HEK293 (cell line): ENCODE results near the gene MRPL36.
A peak's percentile ranks its signal among the peaks of the same experiment; 100 is the strongest.

Experiments
- CTCF ChIA-PET: fragments of 350-600 bp; formaldehyde crosslinking; extraction: SDS; loops from one replicate; lab custom pipeline; 2021; ENCODE audit warnings: antibody characterized with exemption; lab: Yijun Ruan, JAX
- POLR2A ChIA-PET: fragments of 300-600 bp; formaldehyde crosslinking; extraction: SDS; loops from one replicate; lab custom pipeline; 2020; ENCODE audit warnings: antibody characterized with exemption, inconsistent platforms; lab: Yijun Ruan, JAX
- H3K27ac ChIP-seq: fragments of 200-500 bp; sonication (Bioruptor generic); 2 replicates; pipeline ENCODE4 v1.5.1; 2014; ENCODE audit warnings: low read depth, low read length, control low read depth, inconsistent platforms; ENCODE audit errors: extremely low read depth
- H3K36me3 ChIP-seq, 2 experiments: fragments of 200-500 bp in 1 of 2; sonication (Bioruptor generic) in 1 of 2; 1 replicate in 1 of 2; 2 replicates in 1 of 2; pipeline ENCODE4 v1.5.1; 2014 to 2017; ENCODE audit warnings: inconsistent platforms in 2 of 2, low read length in 2 of 2; ENCODE audit not compliant: control insufficient read depth in 2 of 2, insufficient read depth in 1 of 2
- H3K4me1 ChIP-seq: fragments of 200-500 bp; sonication (Bioruptor generic); 2 replicates; pipeline ENCODE4 v1.5.1; 2014; ENCODE audit warnings: mild to moderate bottlenecking, low read length, inconsistent platforms; ENCODE audit not compliant: control insufficient read depth, insufficient read depth
- H3K4me3 ChIP-seq: 2 replicates; pipeline ENCODE4 v1.5.1; 2011; ENCODE audit warnings: low read depth, mild to moderate bottlenecking, control low read depth, low read length, moderate library complexity
- H3K9me3 ChIP-seq: fragments of 200-500 bp; sonication (Bioruptor generic); 2 replicates; pipeline ENCODE4 v1.5.1; 2014; ENCODE audit warnings: low read depth, low read length, inconsistent platforms; ENCODE audit not compliant: control insufficient read depth, insufficient read depth
- KLF7 ChIP-seq: fragments of 450-650 bp; formaldehyde crosslinking; IDR thresholded peaks from 2 replicates; pipeline ENCODE4 v1.5.1; 2016; ENCODE audit warnings: missing biosample characterization, missing genetic modification characterization, borderline replicate concordance
- SP3 ChIP-seq: fragments of 450-650 bp; formaldehyde crosslinking; IDR thresholded peaks from 2 replicates; pipeline ENCODE4 v1.5.1; 2016; ENCODE audit warnings: missing biosample characterization, missing genetic modification characterization
- ZBTB11 ChIP-seq: fragments of 450-650 bp; formaldehyde crosslinking; conservative IDR thresholded peaks from 2 replicates; pipeline ENCODE4 v1.5.1; 2016; ENCODE audit warnings: low read depth, missing biosample characterization, missing genetic modification characterization
- ZBTB26 ChIP-seq: fragments of 450-650 bp; formaldehyde crosslinking; optimal IDR thresholded peaks from 2 replicates; pipeline ENCODE3; 2016; ENCODE audit warnings: missing biosample characterization, mild to moderate bottlenecking, missing genetic modification characterization
- ZBTB7A ChIP-seq: fragments of 450-650 bp; formaldehyde crosslinking; IDR thresholded peaks from 2 replicates; pipeline ENCODE4 v1.5.1; 2016; ENCODE audit warnings: low read depth, missing biosample characterization, missing genetic modification characterization
- ZFHX2 ChIP-seq: fragments of 450-650 bp; formaldehyde crosslinking; conservative IDR thresholded peaks from 2 replicates; pipeline ENCODE4 v1.5.1; 2016; ENCODE audit warnings: missing biosample characterization, missing genetic modification characterization
- ZNF138 ChIP-seq: fragments of 450-650 bp; formaldehyde crosslinking; IDR thresholded peaks from 2 replicates; pipeline ENCODE4 v1.5.1; 2016; ENCODE audit warnings: missing biosample characterization, missing genetic modification characterization, borderline replicate concordance
- ZNF239 ChIP-seq: fragments of 450-650 bp; formaldehyde crosslinking; IDR thresholded peaks from 2 replicates; pipeline ENCODE4 v1.5.1; 2016; ENCODE audit warnings: missing biosample characterization, missing genetic modification characterization
- ZNF335 ChIP-seq: fragments of 450-650 bp; formaldehyde crosslinking; conservative IDR thresholded peaks from 2 replicates; pipeline ENCODE4 v1.5.1; 2016; ENCODE audit warnings: missing biosample characterization, missing genetic modification characterization
- ZNF341 ChIP-seq: fragments of 450-650 bp; formaldehyde crosslinking; IDR thresholded peaks from 2 replicates; pipeline ENCODE4; 2016; ENCODE audit warnings: low read depth, missing biosample characterization, missing genetic modification characterization
- ZNF416 ChIP-seq: fragments of 450-650 bp; formaldehyde crosslinking; IDR thresholded peaks from 2 replicates; pipeline ENCODE4 v1.5.1; 2016; ENCODE audit warnings: missing biosample characterization, missing genetic modification characterization
- ZNF510 ChIP-seq: fragments of 450-650 bp; formaldehyde crosslinking; IDR thresholded peaks from 2 replicates; pipeline ENCODE4 v1.5.1; 2018; ENCODE audit warnings: mild to moderate bottlenecking, missing genetic modification characterization, missing biosample characterization; ENCODE audit not compliant: insufficient replicate concordance
- ZNF521 ChIP-seq: fragments of 450-650 bp; formaldehyde crosslinking; IDR thresholded peaks from 2 replicates; pipeline ENCODE4 v1.5.1; 2017; ENCODE audit warnings: missing biosample characterization, mild to moderate bottlenecking, missing genetic modification characterization
- ZNF544 ChIP-seq: fragments of 450-650 bp; formaldehyde crosslinking; IDR thresholded peaks from 2 replicates; pipeline ENCODE4 v1.5.0; 2017; ENCODE audit warnings: missing biosample characterization, missing genetic modification characterization
- ZNF548 ChIP-seq: fragments of 450-650 bp; formaldehyde crosslinking; IDR thresholded peaks from 2 replicates; pipeline ENCODE4 v1.5.1; 2016; ENCODE audit warnings: missing biosample characterization, missing genetic modification characterization
- ZNF571 ChIP-seq: fragments of 450-650 bp; formaldehyde crosslinking; IDR thresholded peaks from 2 replicates; pipeline ENCODE4 v1.5.0; 2017; ENCODE audit warnings: missing biosample characterization, missing genetic modification characterization
- ZNF629 ChIP-seq: fragments of 450-650 bp; formaldehyde crosslinking; IDR thresholded peaks from 2 replicates; pipeline ENCODE4 v1.5.1; 2017; ENCODE audit warnings: missing biosample characterization, missing genetic modification characterization
- ZSCAN5A ChIP-seq: fragments of 450-650 bp; formaldehyde crosslinking; IDR thresholded peaks from 2 replicates; pipeline ENCODE4 v1.5.1; 2016; ENCODE audit warnings: missing biosample characterization, missing genetic modification characterization
- TF ChIP-seq, protein P1 (sequence below): fragments of 450-650 bp; formaldehyde crosslinking; IDR thresholded peaks from 2 replicates; pipeline ENCODE4 v1.5.1; 2016; ENCODE audit warnings: missing biosample characterization, missing genetic modification characterization
- TF ChIP-seq, protein P2 (sequence below): fragments of 450-650 bp; formaldehyde crosslinking; IDR thresholded peaks from 2 replicates; pipeline ENCODE4 v1.5.1; 2016; ENCODE audit warnings: missing biosample characterization, missing genetic modification characterization
- TF ChIP-seq, protein P3 (sequence below): fragments of 450-650 bp; formaldehyde crosslinking; IDR thresholded peaks from 2 replicates; pipeline ENCODE4 v1.5.1; 2017; ENCODE audit warnings: missing biosample characterization, mild to moderate bottlenecking, missing genetic modification characterization, moderate library complexity
- TF ChIP-seq, protein P4 (sequence below): fragments of 450-650 bp; formaldehyde crosslinking; IDR thresholded peaks from 2 replicates; pipeline ENCODE4 v1.5.1; 2016; ENCODE audit warnings: missing biosample characterization, missing genetic modification characterization

The MRPL36 gene

DNA sequence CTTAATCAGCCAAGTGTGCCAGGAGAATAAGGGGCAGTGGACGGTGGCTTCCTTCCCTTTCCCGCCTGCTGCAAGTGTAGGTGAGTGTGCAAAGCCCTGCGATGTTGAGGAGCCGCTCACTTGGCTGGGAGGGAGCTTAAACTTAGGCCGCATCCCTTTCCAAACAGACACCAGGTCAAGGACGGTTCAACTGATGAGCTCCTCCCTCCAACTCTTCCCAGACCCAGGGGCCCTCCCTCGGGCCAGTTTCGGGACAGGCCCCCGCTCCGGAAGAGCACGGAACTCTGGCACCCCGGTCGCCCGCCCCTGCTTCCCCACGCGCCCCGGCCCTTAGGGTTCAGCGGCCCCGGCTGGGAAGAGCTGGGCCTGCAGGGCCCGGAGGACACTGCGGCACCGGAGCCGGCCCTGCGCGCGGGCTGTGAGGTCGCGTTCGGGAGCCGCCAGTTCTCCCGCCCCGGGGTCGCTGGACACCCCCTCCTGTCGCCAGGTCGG lies 481 bp downstream of the MRPL36 start:
- no peaks in the 10 kb centered on the region for H3K9me3 ChIP-seq
- H3K4me3 ChIP-seq, result peak overlapping the region; percentile 97
- CTCF ChIA-PET, result interaction anchor here (0.9 to 1.3 kb wide), 3 partner anchors 36 to 131 kb away, joined by 3 to 4 read pairs (median 4); no protein-coding TSS in a partner anchor
- no peak for TF ChIP-seq ZNF239
- TF ChIP-seq ZNF629, result no peak
- TF ChIP-seq, protein P1, sequence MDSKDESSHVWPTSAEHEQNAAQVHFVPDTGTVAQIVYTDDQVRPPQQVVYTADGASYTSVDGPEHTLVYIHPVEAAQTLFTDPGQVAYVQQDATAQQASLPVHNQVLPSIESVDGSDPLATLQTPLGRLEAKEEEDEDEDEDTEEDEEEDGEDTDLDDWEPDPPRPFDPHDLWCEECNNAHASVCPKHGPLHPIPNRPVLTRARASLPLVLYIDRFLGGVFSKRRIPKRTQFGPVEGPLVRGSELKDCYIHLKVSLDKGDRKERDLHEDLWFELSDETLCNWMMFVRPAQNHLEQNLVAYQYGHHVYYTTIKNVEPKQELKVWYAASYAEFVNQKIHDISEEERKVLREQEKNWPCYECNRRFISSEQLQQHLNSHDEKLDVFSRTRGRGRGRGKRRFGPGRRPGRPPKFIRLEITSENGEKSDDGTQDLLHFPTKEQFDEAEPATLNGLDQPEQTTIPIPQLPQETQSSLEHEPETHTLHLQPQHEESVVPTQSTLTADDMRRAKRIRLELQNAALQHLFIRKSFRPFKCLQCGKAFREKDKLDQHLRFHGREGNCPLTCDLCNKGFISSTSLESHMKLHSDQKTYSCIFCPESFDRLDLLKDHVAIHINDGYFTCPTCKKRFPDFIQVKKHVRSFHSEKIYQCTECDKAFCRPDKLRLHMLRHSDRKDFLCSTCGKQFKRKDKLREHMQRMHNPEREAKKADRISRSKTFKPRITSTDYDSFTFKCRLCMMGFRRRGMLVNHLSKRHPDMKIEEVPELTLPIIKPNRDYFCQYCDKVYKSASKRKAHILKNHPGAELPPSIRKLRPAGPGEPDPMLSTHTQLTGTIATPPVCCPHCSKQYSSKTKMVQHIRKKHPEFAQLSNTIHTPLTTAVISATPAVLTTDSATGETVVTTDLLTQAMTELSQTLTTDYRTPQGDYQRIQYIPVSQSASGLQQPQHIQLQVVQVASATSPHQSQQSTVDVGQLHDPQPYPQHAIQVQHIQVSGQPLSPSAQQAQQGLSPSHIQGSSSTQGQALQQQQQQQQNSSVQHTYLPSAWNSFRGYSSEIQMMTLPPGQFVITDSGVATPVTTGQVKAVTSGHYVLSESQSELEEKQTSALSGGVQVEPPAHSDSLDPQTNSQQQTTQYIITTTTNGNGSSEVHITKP, result peak; percentile 25; the same call in 1 of the 2 replicates
- no peak for TF ChIP-seq ZNF571
- TF ChIP-seq ZNF521, result no peak
- no peak for TF ChIP-seq ZNF510 (tag by site-specific recombination)
- no peak for TF ChIP-seq ZBTB26 (tag by site-specific recombination)
- TF ChIP-seq, protein P2, sequence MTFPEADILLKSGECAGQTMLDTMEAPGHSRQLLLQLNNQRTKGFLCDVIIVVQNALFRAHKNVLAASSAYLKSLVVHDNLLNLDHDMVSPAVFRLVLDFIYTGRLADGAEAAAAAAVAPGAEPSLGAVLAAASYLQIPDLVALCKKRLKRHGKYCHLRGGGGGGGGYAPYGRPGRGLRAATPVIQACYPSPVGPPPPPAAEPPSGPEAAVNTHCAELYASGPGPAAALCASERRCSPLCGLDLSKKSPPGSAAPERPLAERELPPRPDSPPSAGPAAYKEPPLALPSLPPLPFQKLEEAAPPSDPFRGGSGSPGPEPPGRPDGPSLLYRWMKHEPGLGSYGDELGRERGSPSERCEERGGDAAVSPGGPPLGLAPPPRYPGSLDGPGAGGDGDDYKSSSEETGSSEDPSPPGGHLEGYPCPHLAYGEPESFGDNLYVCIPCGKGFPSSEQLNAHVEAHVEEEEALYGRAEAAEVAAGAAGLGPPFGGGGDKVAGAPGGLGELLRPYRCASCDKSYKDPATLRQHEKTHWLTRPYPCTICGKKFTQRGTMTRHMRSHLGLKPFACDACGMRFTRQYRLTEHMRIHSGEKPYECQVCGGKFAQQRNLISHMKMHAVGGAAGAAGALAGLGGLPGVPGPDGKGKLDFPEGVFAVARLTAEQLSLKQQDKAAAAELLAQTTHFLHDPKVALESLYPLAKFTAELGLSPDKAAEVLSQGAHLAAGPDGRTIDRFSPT (tag by site-specific recombination), result no peak
- TF ChIP-seq ZNF335, result peak; percentile 24
- no peak for TF ChIP-seq ZBTB7A (tag by site-specific recombination)
- TF ChIP-seq ZFHX2 (tag by site-specific recombination), result no peak
- TF ChIP-seq ZBTB11 (tag by site-specific recombination), result 0 out of 2 replicates have a peak, but pooled peaks have one; percentile 29
- TF ChIP-seq KLF7, result no peak
- TF ChIP-seq ZNF416, result no peak
- TF ChIP-seq, protein P3, sequence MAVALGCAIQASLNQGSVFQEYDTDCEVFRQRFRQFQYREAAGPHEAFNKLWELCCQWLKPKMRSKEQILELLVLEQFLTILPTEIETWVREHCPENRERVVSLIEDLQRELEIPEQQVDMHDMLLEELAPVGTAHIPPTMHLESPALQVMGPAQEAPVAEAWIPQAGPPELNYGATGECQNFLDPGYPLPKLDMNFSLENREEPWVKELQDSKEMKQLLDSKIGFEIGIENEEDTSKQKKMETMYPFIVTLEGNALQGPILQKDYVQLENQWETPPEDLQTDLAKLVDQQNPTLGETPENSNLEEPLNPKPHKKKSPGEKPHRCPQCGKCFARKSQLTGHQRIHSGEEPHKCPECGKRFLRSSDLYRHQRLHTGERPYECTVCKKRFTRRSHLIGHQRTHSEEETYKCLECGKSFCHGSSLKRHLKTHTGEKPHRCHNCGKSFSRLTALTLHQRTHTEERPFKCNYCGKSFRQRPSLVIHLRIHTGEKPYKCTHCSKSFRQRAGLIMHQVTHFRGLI (tag by site-specific recombination), result 0 out of 2 replicates have a peak, but pooled peaks have one; percentile 20
- TF ChIP-seq ZSCAN5A (tag by site-specific recombination), result peak; percentile 27; the same call in 1 of the 2 replicates
- TF ChIP-seq ZNF341 (tag by site-specific recombination), result peak; percentile 95
- 0 out of 2 replicates have a peak, but pooled peaks have one; percentile 41 for TF ChIP-seq SP3
- TF ChIP-seq ZNF548 (tag by site-specific recombination), result no peak
- TF ChIP-seq ZNF138 (tag by site-specific recombination), result no peak
- TF ChIP-seq, protein P4, sequence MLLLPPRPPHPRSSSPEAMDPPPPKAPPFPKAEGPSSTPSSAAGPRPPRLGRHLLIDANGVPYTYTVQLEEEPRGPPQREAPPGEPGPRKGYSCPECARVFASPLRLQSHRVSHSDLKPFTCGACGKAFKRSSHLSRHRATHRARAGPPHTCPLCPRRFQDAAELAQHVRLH (tag by site-specific recombination), result no peak
- TF ChIP-seq ZNF544 (tag by site-specific recombination), result no peak
- H3K36me3 ChIP-seq, result peaks cover 21 to 49% of the 10 kb centered on the region in 2 experiments; a peak in 2 of 3 replicates
- peaks cover 4% of the 10 kb centered on the region for H3K4me1 ChIP-seq
- POLR2A ChIA-PET, result interaction anchor here (1.1 to 1.2 kb wide), 3 partner anchors 9 to 11 kb away, joined by 4 to 5 read pairs (median 5); no protein-coding TSS in a partner anchor
- peak overlapping the region; percentile 87 for H3K27ac ChIP-seq
